GM03348 (cell line): ENCODE data around the gene CDCA5.

Source experiments
- DNase-seq: peaks from one replicate; pipeline ENCODE4 v3.0.0; 2012; ENCODE audit warnings: low spot score

The CDCA5 gene

GRCh38 chr11:65043881-65044501 is 39.8 kb downstream of the CDCA5 start:
- peak; percentile 45 for DNase-seq

- DNase-seq: no peak
These were observed 40.9 kb downstream of the CDCA5 start for GRCh38 chr11:65042891-65043290.

GRCh38 chr11:65040847-65041622 is 42.8 kb downstream of the CDCA5 start, which contains the start of gene SAC3D1:
Gene SAC3D1, plus strand, starts transcription at chr11:65041210. Its CDS starts 83 bp downstream, at chr11:65041293.
- peak; percentile 96 for DNase-seq

GRCh38 chr11:65040520-65040846 is 43.4 kb downstream of the CDCA5 start:
- DNase-seq: no peak

- no peak for DNase-seq
These were observed 46.9 kb downstream of the CDCA5 start for GRCh38 chr11:65036931-65037330.

- DNase-seq: no peak
These were observed 48.3 kb downstream of the CDCA5 start for GRCh38 chr11:65035579-65035978.

- no peak for DNase-seq
These were observed 49.4 kb downstream of the CDCA5 start for GRCh38 chr11:65034423-65034822.

GRCh38 chr11:65032216-65032615 is 51.6 kb downstream of the CDCA5 start:
- no peak for DNase-seq
